GM11168 (cell line): ENCODE data around the gene NRARP.
"Not testable (repeated sequence)": the region's sequence is repeated elsewhere in the genome, so short reads cannot be mapped to it uniquely, and the experiment has no call there.

Experiments
- in situ Hi-C: fragments of 300-500 bp; cut with MboI; formaldehyde crosslinking; loops from one replicate; pipeline ENCODE4 v1.12.0; 2022; ENCODE audit warnings: low sequenced_read_pairs; ENCODE audit not compliant: unreplicated experiment

NRARP gene

GRCh38 chr9:137302118-137302448 is at the start of gene NRARP:
Gene NRARP (minus strand): TSS chr9:137302271. CDS start chr9:137301928, 343 bp downstream.
- in situ Hi-C loops: no loop called here

GRCh38 chr9:137350696-137351584 is 48.9 kb upstream of the NRARP start:
- in situ Hi-C loops: no loop called here

GRCh38 chr9:137349471-137350033 is 47.5 kb upstream of the NRARP start:
- in situ Hi-C loops: no loop called here

GRCh38 chr9:137348769-137349470 is 46.8 kb upstream of the NRARP start:
- in situ Hi-C loops: no loop called here

GRCh38 chr9:137347928-137348327 is 45.9 kb upstream of the NRARP start:
- in situ Hi-C loops: no loop called here

- in situ Hi-C loops: no loop called here
Measured at GRCh38 chr9:137342482-137342881, 40.4 kb upstream of the NRARP start.

GRCh38 chr9:137341227-137341626 is 39.2 kb upstream of the NRARP start:
- in situ Hi-C loops: no loop called here

- in situ Hi-C loops: not testable (repeated sequence)
Measured at GRCh38 chr9:137339908-137340462, 37.9 kb upstream of the NRARP start.

- in situ Hi-C loops: no loop called here
Measured at GRCh38 chr9:137339045-137339907, 37.2 kb upstream of the NRARP start.

- in situ Hi-C loops: no loop called here
Measured at GRCh38 chr9:137336735-137337134, 34.7 kb upstream of the NRARP start.

- in situ Hi-C loops: no loop called here
Measured at GRCh38 chr9:137333016-137333671, 31.1 kb upstream of the NRARP start.

- in situ Hi-C loops: no loop called here
Measured at GRCh38 chr9:137331929-137332328, 29.9 kb upstream of the NRARP start.

- in situ Hi-C loops: no loop called here
Measured at GRCh38 chr9:137330689-137331088, 28.6 kb upstream of the NRARP start.

- in situ Hi-C loops: not testable (repeated sequence)
Measured at GRCh38 chr9:137329590-137329989, 27.5 kb upstream of the NRARP start.

GRCh38 chr9:137327641-137328550 is 25.8 kb upstream of the NRARP start:
- in situ Hi-C loops: not testable (repeated sequence)

GRCh38 chr9:137326445-137327065 is 24.5 kb upstream of the NRARP start:
- in situ Hi-C loops: no loop called here

- in situ Hi-C loops: no loop called here
Measured at GRCh38 chr9:137325799-137326198, 23.7 kb upstream of the NRARP start.

GRCh38 chr9:137325124-137325523 is 23.1 kb upstream of the NRARP start:
- in situ Hi-C loops: no loop called here
